Mesenteric fat pad (tissue), 1 donor: ENCODE data around the gene FCHSD2. TPM values are rescaled to one million over a fixed set of nuclear protein-coding genes. Genes with fewer than 3 reads are reported as not detected.
"Not testable (repeated sequence)": the region's sequence is repeated elsewhere in the genome, so short reads cannot be mapped to it uniquely, and the experiment has no call there.

Source experiments
- DNase-seq: peaks from one replicate; pipeline ENCODE4 v3.0.0-alpha.2; 2020; ENCODE audit warnings: low spot score
- total RNA-seq: library from RNA; stranded (reverse); fragmentation: NEBNext Ultra II Directional; extraction: Animal tissue kit (Norgen Biotek cat#: 25700); gene quantifications from one replicate; pipeline ENCODE4 v1.2.1, GENCODE V29; 2021
- donor health status: DM: yes; HTN: yes; CAD: no.

FCHSD2 gene
- total RNA-seq, 1 donor from 2014 or later = 54.9 TPM

- DNase-seq = no peak
Measured at GRCh38 chr11:73126804-73127480, 15.2 kb downstream of the FCHSD2 start.

GRCh38 chr11:73124800-73125199 is 17.3 kb downstream of the FCHSD2 start:
- DNase-seq = no peak

GRCh38 chr11:73123892-73124291 is 18.2 kb downstream of the FCHSD2 start:
- not testable (repeated sequence) for DNase-seq

- no peak for DNase-seq
Measured at GRCh38 chr11:73121692-73122091, 20.4 kb downstream of the FCHSD2 start.

DNA sequence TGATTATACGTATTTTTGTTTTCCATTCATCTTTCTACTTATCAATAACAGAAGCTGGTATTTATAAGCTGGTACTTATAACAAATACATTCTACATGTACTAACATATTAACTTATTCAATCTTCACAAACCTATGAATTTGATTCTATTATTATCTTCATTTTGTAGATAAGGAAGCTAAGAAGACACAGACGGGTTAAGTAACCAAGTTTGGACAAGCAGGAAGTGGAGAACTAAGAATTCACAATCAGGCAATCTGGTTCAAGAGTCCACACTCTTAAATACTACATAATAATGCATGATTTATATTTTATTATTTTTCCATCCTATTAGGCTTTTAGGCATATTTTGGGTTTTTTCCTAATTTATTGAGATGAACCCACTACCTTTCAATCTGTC is 25.0 kb downstream of the FCHSD2 start:
- DNase-seq = no peak

GRCh38 chr11:73116636-73117035 is 25.5 kb downstream of the FCHSD2 start:
- DNase-seq = no peak

- no peak for DNase-seq
Measured at GRCh38 chr11:73114835-73115220, 27.3 kb downstream of the FCHSD2 start.

GRCh38 chr11:73114110-73114834 is 27.8 kb downstream of the FCHSD2 start:
- no peak for DNase-seq

- no peak for DNase-seq
Measured at GRCh38 chr11:73113426-73113825, 28.7 kb downstream of the FCHSD2 start.

DNA sequence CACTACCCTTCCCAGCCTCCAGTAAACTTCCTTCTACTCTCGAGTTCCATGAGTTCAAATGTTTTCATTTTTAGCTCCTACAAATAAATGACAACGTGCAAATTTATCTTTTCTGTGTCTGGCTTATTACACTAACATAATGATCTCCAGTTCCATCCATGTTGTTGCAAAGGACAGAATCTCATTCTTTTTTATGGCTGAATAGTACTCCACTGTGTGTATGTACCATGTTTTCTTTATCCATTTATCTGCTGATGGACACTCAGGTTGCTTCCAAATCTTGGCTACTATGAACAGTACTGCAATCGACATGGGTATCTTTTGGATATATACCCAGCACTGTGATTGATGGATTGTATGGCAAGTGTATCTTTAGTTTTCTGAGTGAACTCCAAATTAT is 34.5 kb downstream of the FCHSD2 start:
- no peak for DNase-seq

- no peak for DNase-seq
Measured at GRCh38 chr11:73106347-73106746, 35.8 kb downstream of the FCHSD2 start.

DNA sequence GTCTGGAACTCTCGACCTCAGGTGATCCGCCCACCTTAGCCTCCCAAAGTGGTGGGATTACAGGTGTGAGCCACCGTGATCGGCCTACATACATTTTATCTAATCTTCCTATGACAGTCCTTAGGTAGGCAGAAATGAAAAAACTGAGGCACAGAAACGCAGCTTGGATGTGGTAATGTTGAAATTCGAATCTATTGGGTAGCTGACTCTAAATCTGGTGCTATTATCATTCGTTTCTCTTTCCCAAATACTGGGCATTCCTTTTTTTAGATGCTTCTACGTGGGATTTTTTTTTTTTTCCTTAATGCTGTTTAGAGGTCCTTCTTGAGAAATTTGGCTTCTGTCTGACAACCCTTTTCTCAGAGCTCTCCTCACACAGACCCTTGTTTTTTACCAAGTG is 41.5 kb downstream of the FCHSD2 start:
- no peak for DNase-seq

GRCh38 chr11:73099512-73100266 is 42.4 kb downstream of the FCHSD2 start:
- no peak for DNase-seq

DNA sequence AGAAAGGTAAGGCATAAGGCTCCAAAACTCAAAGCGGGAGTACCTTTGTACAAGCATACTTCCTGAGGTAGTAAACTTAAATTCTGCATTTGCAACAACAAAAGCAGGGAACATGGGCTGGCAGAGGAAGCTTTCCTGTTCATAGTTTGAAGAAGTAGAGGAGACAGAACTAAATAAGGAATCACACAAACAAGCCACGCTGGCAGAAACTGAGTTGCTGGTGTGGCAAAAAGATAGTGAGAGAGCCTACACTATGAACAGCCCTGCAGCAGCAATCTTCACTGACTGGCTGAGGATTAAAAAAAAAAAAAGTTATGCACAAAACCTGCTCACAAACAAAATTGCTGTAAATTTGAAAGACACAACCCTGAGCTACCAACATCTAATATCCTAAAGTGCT is 46.5 kb downstream of the FCHSD2 start:
- no peak for DNase-seq

DNA sequence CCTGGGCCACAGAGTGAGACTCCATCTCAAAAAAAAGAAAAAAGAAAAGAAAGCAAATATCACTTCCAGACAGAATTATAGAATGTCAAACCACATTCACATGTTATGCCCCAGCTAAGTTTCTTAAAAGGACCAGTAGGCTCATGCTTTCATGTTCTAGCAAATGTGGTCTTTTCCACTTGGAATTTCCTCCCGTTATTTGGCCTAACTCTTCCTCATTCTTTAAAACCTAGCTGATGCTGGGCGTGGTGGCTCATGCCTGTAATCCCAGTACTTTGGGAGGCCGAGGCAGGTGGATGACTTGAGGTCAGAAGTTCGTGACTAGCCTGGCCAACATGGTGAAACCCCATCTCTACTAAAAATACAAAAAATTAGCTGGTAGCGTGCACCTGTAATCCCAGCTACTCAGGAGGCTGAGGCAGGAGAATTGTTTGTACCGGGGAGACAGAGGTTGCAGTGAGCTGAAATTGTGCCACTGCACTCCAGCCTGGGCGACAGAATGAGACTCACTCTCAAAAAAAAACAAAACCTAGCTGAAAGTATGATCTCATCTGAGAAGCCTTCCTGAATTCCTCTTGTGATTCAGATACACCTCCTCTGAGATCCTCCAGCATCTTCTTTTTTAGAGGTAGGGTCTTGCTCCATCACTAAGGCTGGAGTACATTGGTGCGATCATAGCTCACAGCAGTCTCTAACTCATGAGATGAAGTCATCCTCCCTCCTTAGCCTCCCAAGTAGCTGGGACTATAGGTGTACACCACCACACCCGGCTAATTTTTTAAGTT is 50.4 kb downstream of the FCHSD2 start:
- DNase-seq = no peak

DNA sequence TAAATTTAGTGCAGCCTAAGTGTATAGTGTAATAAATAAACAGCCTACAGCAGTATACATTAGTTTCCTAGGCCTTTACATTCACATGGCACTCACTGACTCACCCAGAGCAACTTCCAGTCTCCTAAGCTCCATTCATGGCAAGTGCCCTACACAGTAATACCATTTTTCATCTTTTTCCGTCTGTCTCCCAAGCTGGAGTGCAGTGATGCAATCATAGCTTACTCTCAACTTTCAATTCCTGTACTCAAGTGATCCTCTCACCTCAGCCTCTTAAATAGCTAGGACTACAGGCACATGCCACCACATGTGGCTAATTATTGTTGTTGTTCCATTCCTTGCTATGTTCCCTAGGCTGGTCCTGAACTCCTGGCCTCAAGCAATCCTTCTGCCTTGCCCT is 54.4 kb downstream of the FCHSD2 start:
- DNase-seq = no peak

- no peak for DNase-seq
Measured at GRCh38 chr11:73085189-73085875, 56.8 kb downstream of the FCHSD2 start.

DNA sequence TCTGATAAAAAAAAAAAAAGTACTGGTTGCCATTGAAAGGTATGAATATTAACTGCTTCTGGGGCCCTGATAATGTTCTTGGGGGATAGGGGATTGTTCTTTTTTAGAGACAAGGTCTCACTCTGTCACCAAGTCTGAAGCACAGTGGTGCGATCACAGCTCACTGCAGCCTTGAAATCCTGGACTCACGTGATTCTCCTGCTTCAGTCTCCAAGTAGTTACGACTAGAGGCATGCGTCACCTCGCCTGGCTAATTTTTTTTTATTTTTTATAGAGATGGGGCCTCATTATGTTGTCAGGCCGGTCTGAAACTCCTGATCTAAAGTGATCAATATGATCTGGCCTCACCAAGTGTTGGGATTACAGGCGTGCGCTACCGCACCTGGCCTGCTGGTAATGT is 63.5 kb downstream of the FCHSD2 start:
- no peak for DNase-seq

GRCh38 chr11:73077454-73077853 is 64.7 kb downstream of the FCHSD2 start:
- DNase-seq = no peak

- DNase-seq = no peak
Measured at GRCh38 chr11:73074319-73074718, 67.8 kb downstream of the FCHSD2 start.

GRCh38 chr11:73072935-73073481 is 69.1 kb downstream of the FCHSD2 start:
- no peak for DNase-seq
